ENCODE results near the gene TGFB3.

TGFB3 gene

DNA sequence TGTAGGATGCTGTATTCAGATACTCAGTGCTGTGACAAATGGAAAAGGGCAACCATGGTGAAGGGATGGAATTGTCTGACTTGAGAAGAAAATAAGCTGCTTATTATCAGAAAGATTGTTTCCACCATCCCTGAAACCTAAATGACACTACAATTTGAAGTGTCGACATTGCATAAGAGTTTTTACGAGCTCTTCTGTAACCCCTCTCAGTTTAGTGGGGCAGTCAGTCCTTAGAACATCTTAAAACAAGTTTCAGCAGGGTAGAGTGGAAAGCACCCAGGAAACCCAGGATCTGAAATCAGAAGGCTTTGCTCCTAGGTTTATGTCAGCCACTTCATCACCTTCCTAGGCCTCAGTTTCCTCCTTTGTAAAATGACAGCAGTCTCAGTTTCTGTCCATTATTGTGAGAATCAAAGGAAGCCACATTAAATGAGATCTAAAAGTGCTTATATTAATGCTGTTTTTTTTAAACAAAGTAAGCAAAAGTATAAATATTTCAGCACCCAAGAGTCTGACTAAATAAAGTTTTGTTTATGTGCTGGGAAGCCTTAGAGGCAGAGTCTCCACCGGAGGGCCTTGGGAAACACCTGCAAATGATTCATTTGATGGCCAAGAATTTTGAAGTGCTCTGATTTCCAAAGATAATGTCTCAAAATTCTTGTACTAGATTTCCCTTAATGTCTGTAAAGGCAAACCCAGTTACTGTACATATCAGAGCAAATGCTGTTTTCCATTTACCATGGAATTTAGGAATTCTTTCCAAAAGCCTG, 5.6 kb upstream of the TGFB3 start:
- Histone ChIP-seq H3K9ac (ENCODE audit: low read length) (no peak overlapping the region), H3K27ac (ENCODE audit: low read depth, low read length) (no peak overlapping the region), H3K9me3 (ENCODE audit: control insufficient read depth, insufficient read depth, low read depth, low read length) (no peaks in the 10 kb centered on the region), H3K27me3 (ENCODE audit: control insufficient read depth, insufficient read depth, low read length) (peaks cover 22% of the 10 kb centered on the region), H3K4me3 (ENCODE audit: low read depth, low read length) (no peak overlapping the region), H3K36me3 (ENCODE audit: control insufficient read depth, insufficient read depth, low read length) (peaks cover 24% of the 10 kb centered on the region), H3K4me1 (ENCODE audit: control insufficient read depth, insufficient read depth, low read length) (peaks cover 5% of the 10 kb centered on the region; the same call in 1 of the 2 replicates)

- H3K9ac ChIP-seq (ENCODE audit: low read length) = peak overlapping the region; percentile 65
- H3K27me3 ChIP-seq (ENCODE audit: control insufficient read depth, insufficient read depth, low read length) = peaks cover 22% of the 10 kb centered on the region
- H3K27ac ChIP-seq (ENCODE audit: low read depth, low read length) = no peak overlapping the region
- peaks cover 5% of the 10 kb centered on the region; the same call in 1 of the 2 replicates for H3K4me1 ChIP-seq (ENCODE audit: control insufficient read depth, insufficient read depth, low read length)
- peaks cover 17% of the 10 kb centered on the region for H3K36me3 ChIP-seq (ENCODE audit: control insufficient read depth, insufficient read depth, low read length)
- no peaks in the 10 kb centered on the region for H3K9me3 ChIP-seq (ENCODE audit: control insufficient read depth, insufficient read depth, low read depth, low read length)
- peak overlapping the region; percentile 75 for H3K4me3 ChIP-seq (ENCODE audit: low read depth, low read length)
These were observed 4.6 kb upstream of the TGFB3 start for GRCh38 chr14:75986439-75986765.

- H3K27me3 ChIP-seq (ENCODE audit: control insufficient read depth, insufficient read depth, low read length) = peaks cover 24% of the 10 kb centered on the region
- no peaks in the 10 kb centered on the region for H3K9me3 ChIP-seq (ENCODE audit: control insufficient read depth, insufficient read depth, low read depth, low read length)
- H3K4me3 ChIP-seq (ENCODE audit: low read depth, low read length) = peak within 1 kb of the TSS; percentile 75
- peaks cover 10% of the 10 kb centered on the region for H3K4me1 ChIP-seq (ENCODE audit: control insufficient read depth, insufficient read depth, low read length)
- H3K36me3 ChIP-seq (ENCODE audit: control insufficient read depth, insufficient read depth, low read length) = peaks cover 15% of the 10 kb centered on the region
- peak within 1 kb of the TSS; percentile 65 for H3K9ac ChIP-seq (ENCODE audit: low read length)
- H3K27ac ChIP-seq (ENCODE audit: low read depth, low read length) = no peak within 1 kb of the TSS
These were observed 4.0 kb upstream of the TGFB3 start, which contains the start of gene IFT43 for GRCh38 chr14:75985618-75986438. Gene IFT43, plus strand, starts transcription at chr14:75985763. Its CDS starts 24 bp downstream, at chr14:75985787.

DNA sequence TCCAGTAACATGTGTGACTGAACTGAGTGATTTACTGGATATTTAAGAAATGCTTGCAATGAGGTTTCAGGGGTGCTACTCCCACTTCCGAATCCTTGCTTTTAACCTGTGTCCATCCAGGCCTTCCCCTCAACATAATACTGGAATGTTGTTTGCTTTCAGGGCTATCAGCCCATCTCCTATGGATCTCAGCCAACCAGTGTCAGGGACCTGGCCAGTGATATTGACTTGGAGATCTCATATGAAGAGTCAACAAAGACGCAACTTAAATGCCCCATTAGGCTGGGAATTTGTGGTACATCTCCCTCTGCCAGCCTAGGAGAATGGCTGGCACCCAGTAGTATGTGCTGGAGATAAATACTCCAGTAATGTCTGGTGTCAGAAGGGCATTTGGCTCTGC, 2.9 kb upstream of the TGFB3 start:
- Histone ChIP-seq H3K4me1 (ENCODE audit: control insufficient read depth, insufficient read depth, low read length) (peaks cover 14% of the 10 kb centered on the region), H3K36me3 (ENCODE audit: control insufficient read depth, insufficient read depth, low read length) (peaks cover 6% of the 10 kb centered on the region; the same call in 1 of the 2 replicates), H3K9me3 (ENCODE audit: control insufficient read depth, insufficient read depth, low read depth, low read length) (no peaks in the 10 kb centered on the region), H3K9ac (ENCODE audit: low read length) (no peak overlapping the region), H3K4me3 (ENCODE audit: low read depth, low read length) (no peak overlapping the region), H3K27ac (ENCODE audit: low read depth, low read length) (no peak overlapping the region), H3K27me3 (ENCODE audit: control insufficient read depth, insufficient read depth, low read length) (peaks cover 28% of the 10 kb centered on the region)

DNA sequence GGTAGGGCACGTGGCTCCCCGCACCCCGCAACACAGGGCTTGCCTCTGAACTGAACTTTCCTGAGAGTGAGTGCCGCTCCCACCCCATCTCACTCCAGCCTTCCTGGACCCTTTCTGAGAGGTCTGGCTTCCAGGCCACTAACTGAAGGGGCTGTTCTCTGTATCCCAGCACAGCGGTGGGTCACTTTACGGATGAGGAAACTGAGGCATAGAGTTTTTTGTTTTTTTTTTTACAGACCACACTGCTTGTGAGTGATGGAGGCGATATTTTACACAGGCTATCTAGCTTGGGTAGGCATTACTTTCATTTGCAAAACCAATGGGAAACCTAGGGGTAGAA, 1.2 kb upstream of the TGFB3 start:
- Histone ChIP-seq H3K36me3 (ENCODE audit: control insufficient read depth, insufficient read depth, low read length) (no peaks in the 10 kb centered on the region), H3K4me1 (ENCODE audit: control insufficient read depth, insufficient read depth, low read length) (peaks cover 17% of the 10 kb centered on the region), H3K4me3 (ENCODE audit: low read depth, low read length) (peak overlapping the region; percentile 63), H3K27ac (ENCODE audit: low read depth, low read length) (no peak overlapping the region), H3K27me3 (ENCODE audit: control insufficient read depth, insufficient read depth, low read length) (peaks cover 28% of the 10 kb centered on the region), H3K9me3 (ENCODE audit: control insufficient read depth, insufficient read depth, low read depth, low read length) (no peaks in the 10 kb centered on the region), H3K9ac (ENCODE audit: low read length) (peak overlapping the region; percentile 18)

- H3K9me3 ChIP-seq (ENCODE audit: control insufficient read depth, insufficient read depth, low read depth, low read length) = no peaks in the 10 kb centered on the region
- H3K4me1 ChIP-seq (ENCODE audit: control insufficient read depth, insufficient read depth, low read length) = peaks cover 22% of the 10 kb centered on the region
- H3K36me3 ChIP-seq (ENCODE audit: control insufficient read depth, insufficient read depth, low read length) = no peaks in the 10 kb centered on the region
- peaks cover 28% of the 10 kb centered on the region for H3K27me3 ChIP-seq (ENCODE audit: control insufficient read depth, insufficient read depth, low read length)
- H3K9ac ChIP-seq (ENCODE audit: low read length) = peak overlapping the region; percentile 18
- no peak overlapping the region for H3K27ac ChIP-seq (ENCODE audit: low read depth, low read length)
- H3K4me3 ChIP-seq (ENCODE audit: low read depth, low read length) = peak overlapping the region; percentile 63
These were observed 647 bp upstream of the TGFB3 start for GRCh38 chr14:75982266-75983018.

GRCh38 chr14:75980856-75981255, 939 bp downstream of the TGFB3 start:
- Histone ChIP-seq H3K4me1 (ENCODE audit: control insufficient read depth, insufficient read depth, low read length) (peaks cover 28% of the 10 kb centered on the region), H3K27me3 (ENCODE audit: control insufficient read depth, insufficient read depth, low read length) (peaks cover 28% of the 10 kb centered on the region), H3K9ac (ENCODE audit: low read length) (no peak overlapping the region), H3K4me3 (ENCODE audit: low read depth, low read length) (no peak overlapping the region), H3K27ac (ENCODE audit: low read depth, low read length) (no peak overlapping the region), H3K9me3 (ENCODE audit: control insufficient read depth, insufficient read depth, low read depth, low read length) (no peaks in the 10 kb centered on the region), H3K36me3 (ENCODE audit: control insufficient read depth, insufficient read depth, low read length) (no peaks in the 10 kb centered on the region)

DNA sequence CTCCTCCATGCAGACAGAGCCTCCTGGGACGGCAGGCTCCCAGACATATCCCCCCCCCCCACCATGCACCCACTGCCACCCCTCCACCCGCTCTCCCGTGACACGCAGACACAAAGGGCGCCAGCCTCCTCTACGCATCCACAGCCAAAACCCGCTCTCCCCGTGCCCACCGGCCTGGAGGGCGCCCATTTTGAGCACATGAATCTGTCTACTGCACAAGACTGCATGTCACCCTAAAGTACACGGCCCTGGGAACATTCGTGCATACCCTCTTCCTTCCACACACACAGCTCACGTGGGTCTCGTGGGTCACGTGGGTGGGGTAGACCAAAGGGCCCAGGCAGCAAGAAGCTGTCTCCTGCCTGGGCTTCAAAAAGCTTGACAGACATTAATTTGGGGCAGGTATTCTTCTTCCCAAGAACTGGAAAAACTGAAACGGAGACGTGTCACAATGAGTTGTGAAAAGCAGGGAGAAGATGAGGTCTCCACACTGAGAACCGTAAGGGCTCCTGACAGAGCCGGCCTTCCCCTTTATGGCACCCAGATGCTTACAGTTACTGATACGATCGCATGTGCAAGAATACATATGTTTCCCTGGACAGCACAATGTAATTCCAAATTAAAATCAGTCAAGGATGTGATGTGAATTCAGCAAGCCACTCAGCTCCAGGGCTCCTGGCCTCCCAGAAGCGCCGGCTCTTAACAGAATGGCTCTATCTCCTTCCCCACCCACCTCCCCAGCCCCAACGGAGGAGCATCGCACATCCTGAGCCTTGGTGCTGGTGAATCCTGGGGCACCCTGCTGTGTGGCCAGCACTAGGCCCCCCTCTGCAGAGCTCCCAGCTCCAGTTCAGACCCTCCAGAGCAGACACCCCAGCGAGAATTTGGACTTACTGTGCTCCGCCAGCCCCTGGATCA, 1.9 kb downstream of the TGFB3 start:
- H3K27ac ChIP-seq (ENCODE audit: low read depth, low read length) = no peak overlapping the region
- H3K36me3 ChIP-seq (ENCODE audit: control insufficient read depth, insufficient read depth, low read length) = no peaks in the 10 kb centered on the region
- no peak overlapping the region for H3K9ac ChIP-seq (ENCODE audit: low read length)
- no peaks in the 10 kb centered on the region for H3K9me3 ChIP-seq (ENCODE audit: control insufficient read depth, insufficient read depth, low read depth, low read length)
- no peak overlapping the region for H3K4me3 ChIP-seq (ENCODE audit: low read depth, low read length)
- peaks cover 28% of the 10 kb centered on the region for H3K4me1 ChIP-seq (ENCODE audit: control insufficient read depth, insufficient read depth, low read length)
- peaks cover 27% of the 10 kb centered on the region for H3K27me3 ChIP-seq (ENCODE audit: control insufficient read depth, insufficient read depth, low read length)

GRCh38 chr14:75979071-75979571, 2.7 kb downstream of the TGFB3 start:
- H3K9ac ChIP-seq (ENCODE audit: low read length) = no peak overlapping the region
- H3K27ac ChIP-seq (ENCODE audit: low read depth, low read length) = no peak overlapping the region
- H3K4me1 ChIP-seq (ENCODE audit: control insufficient read depth, insufficient read depth, low read length) = peaks cover 28% of the 10 kb centered on the region
- no peak overlapping the region for H3K4me3 ChIP-seq (ENCODE audit: low read depth, low read length)
- no peaks in the 10 kb centered on the region for H3K9me3 ChIP-seq (ENCODE audit: control insufficient read depth, insufficient read depth, low read depth, low read length)
- H3K36me3 ChIP-seq (ENCODE audit: control insufficient read depth, insufficient read depth, low read length) = no peaks in the 10 kb centered on the region
- peaks cover 20% of the 10 kb centered on the region for H3K27me3 ChIP-seq (ENCODE audit: control insufficient read depth, insufficient read depth, low read length)

GRCh38 chr14:75978249-75978731, 3.5 kb downstream of the TGFB3 start:
- Histone ChIP-seq H3K27me3 (ENCODE audit: control insufficient read depth, insufficient read depth, low read length) (peaks cover 11% of the 10 kb centered on the region), H3K27ac (ENCODE audit: low read depth, low read length) (no peak overlapping the region), H3K4me3 (ENCODE audit: low read depth, low read length) (no peak overlapping the region), H3K9ac (ENCODE audit: low read length) (no peak overlapping the region), H3K9me3 (ENCODE audit: control insufficient read depth, insufficient read depth, low read depth, low read length) (no peaks in the 10 kb centered on the region), H3K36me3 (ENCODE audit: control insufficient read depth, insufficient read depth, low read length) (no peaks in the 10 kb centered on the region), H3K4me1 (ENCODE audit: control insufficient read depth, insufficient read depth, low read length) (peaks cover 28% of the 10 kb centered on the region)

Data from HUES6 (cell line).